HG02642 (cell line): Measurements from ENCODE around the gene PRPH2.
A peak's percentile ranks its signal among the peaks of the same experiment; 100 is the strongest.
"Not testable (repeated sequence)": the region's sequence is repeated elsewhere in the genome, so short reads cannot be mapped to it uniquely, and the experiment has no call there.

Source experiments
- ATAC-seq: cut with Tn5 transposase; IDR thresholded peaks from one replicate; pipeline ENCODE4 v1.9.1; 2021; ENCODE audit warnings: mild to moderate bottlenecking; ENCODE audit not compliant: unreplicated experiment, poor library complexity

Gene PRPH2

DNA sequence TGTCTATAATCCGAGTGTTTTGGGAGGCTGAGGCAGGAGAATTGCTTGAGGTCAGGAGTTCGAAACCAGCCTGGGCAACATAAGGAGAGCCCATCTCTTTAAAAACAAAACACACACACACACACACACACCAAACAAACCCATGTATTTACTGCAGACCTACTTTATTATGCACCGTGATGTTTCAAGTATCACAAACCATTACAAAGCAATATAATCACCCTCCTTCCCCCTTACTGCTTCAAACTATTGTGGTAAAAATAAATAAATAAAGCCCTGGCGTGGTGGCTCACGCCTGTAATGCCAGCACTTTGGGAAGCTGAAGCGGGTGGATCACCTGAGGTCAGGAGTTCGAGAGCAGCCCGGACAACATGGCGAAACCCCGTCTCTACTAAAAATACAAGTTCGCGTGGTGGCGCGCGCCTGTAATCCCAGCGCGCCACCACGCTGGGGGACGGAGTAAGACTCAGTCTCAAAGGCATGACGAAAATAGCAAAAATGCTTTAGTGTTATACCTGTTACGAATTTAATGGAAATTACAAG is 22.0 kb upstream of the PRPH2 start:
- no peak for ATAC-seq

DNA sequence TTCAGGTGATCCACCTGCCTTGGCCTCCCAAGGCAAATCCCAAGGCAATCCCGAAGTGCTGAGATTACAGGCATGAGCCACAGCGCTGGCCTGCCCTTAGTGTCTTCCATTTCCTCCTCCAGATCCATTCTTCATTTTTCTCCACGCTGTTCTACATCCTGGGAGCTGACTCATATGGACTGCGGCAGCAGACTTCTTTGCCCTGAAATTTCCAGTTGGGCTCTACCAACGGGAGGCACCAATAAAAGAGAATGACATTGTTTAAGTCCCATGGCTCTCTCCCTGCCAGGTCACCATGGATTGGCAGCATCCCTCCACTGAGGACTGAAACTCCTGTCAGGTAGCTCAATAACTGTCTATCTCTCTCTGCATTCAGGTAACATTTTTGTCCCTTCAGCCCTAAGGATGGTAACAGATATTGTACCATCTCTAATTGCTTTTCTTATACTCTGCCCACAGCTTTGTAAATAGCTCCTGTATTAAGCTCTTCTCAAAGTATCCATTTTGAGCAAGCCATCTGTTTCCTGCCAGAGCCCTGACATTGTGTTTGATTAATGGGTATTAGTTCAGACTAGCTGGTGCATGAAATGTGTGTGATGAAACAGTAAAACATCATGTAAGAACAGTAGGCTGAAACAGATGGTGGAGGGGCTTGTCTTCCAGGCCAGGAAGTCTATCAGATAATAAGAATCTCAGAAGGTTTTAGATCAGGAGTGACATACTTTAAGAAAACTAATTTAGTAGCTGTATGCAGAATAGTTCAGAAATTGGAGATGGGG is 19.9 kb upstream of the PRPH2 start:
- no peak for ATAC-seq

DNA sequence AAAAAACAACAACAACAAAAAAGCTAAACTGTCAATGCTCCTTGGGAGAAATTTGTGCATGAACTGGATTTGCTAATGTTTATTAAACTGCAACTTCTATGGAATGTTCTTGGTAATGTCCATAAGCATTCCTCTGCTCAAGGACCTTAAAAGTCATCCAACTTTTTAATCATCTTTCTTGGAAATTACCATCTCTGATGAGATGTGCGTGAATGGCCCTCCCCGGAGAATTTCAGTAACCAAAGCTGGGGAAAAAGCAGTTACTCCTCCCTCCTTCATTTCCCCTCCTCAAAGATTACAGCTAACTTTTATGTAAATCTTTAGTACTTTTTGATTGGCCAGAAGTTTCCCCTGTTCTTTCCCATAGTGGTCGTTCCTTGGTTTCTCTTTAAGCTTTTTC is 18.3 kb upstream of the PRPH2 start:
- no peak for ATAC-seq

DNA sequence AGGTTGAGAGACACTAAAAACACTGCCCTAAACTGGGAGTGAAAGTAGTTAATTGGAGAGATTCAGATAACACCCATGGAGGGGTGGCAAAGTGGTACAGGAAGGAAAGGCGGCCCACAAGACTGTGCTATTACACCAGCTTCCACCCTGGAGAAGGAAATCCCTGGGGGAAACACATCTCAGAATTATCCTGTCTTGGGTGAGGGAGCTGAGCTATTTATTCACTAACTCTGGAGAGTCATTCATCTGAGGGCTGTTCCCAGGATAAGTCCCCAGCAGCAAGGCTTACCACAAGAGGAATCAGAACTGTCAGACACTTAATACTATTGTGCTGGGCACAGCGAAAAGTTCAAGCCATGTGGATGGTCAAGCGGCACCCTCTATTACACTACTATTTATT is 13.6 kb upstream of the PRPH2 start:
- ATAC-seq: no peak

DNA sequence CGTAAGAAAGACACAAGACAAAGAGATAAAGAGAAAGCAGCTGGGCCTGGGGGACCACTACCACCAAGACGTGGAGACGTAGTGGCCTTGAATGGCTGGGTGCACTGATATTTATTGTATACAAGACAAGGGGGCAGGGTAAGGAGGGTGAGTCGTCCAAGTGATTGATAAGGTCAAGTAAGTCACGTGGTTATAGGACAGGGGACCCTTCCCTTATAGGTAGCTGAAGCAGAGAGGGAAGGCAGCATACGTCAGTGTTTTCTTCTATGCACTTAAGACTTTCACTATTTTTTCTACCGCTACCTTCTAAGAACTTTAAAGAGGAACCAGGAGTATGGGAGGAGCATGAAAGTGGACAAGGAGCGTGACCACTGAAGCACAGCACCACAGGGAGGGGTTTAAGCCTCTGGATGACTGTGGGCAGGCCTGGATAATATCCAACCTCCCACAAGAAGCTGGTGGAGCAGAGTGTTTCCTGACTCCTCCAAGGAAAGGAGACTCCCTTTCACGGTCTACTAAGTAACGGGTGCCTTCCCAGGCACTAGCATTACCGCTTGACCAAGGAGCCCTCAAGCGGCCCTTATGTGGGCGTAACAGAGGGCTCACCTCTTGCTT is 11.6 kb upstream of the PRPH2 start:
- not testable (repeated sequence) for ATAC-seq

DNA sequence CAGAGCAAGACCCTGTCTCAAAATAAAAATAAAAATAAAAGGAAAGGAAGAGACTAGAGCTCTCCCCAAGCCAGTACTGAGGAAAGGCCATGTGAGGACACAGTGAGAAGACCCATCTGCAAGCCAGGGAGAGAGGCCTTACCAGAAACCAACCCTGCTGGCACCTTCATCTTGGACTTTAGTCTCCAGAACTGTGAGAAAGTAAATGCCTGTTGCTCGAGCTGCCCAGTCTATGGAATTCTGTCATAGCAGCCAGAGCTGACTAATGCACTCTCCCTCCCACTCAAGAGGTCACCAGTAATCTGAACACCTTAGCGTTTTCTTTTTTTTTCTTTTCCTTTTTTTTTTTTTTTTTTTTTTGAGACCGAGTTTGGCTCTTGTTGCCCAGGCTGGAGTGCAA is 7.3 kb upstream of the PRPH2 start:
- ATAC-seq: no peak

DNA sequence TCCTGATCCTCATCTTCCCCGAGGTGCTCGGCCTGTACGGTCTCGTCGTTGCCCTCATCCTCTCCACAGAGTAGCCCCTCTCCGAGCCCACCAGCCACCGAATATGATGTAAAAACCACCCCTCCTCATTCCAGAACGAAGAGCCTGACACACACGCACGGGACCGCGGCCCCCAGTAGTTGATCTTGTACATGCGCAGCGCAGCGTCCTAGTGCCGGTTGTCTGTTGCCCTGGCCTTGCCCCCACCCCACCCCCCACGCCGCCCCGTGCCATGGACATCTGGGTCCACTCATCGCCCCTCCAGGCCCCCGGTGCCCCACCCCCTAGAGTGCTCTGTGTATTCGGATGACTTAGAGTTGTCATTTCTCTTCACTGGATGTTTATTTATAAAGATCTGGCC is 5.2 kb upstream of the PRPH2 start:
- ATAC-seq: no peak

DNA sequence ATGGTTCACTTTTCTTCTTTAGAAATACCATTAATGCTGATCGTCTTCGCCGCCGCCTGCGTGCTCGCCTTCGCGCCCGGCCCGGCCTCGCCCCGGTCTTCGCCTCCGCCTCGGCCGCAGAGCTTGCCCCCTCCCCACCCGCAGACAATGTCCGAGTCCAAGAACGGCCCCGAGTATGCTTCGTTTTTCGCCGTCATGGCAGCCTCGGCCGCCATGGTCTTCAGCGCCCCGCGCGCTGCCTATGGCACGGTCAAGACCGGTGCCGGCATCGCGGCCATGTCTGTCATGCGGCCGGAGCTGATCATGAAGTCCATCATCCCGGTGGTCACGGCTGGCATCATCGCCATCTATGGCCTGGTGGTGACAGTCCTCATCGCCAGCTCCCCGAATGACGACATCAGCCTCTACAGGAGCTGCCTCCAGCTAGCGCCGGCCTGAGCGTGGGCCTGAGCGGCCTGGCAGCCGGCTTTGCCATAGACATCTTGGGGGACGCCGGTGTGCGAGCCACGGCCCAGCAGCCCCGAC is 4.8 kb upstream of the PRPH2 start:
- no peak for ATAC-seq

DNA sequence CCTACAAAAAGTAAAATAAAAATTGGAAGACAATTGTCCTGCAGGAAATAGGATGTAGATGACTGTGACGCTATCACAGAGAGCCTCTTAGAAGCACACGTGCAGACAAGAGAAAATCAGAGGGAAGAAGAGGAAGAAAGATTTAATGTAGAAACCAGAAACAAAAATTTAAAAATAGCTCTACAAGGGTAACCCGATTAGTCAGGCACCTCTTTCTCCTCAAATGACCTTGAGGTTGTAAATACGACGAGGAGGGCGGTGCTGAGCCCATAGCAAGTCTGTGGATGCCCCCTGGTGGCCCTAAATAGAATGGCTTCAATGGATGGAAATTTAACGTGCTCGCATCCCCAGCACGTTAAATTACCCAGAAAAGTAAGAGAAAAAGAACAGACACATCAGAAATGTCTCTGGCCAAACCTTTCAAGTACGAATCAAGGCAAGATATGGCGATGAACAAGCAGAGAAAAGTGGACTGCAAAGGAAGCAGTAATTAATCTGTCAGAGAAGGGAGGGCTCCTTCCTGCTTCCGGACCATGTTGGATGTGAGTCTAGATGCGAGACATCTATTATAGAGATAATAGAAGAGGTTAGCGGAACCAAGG is 4.2 kb upstream of the PRPH2 start:
- ATAC-seq: peak; percentile 87

DNA sequence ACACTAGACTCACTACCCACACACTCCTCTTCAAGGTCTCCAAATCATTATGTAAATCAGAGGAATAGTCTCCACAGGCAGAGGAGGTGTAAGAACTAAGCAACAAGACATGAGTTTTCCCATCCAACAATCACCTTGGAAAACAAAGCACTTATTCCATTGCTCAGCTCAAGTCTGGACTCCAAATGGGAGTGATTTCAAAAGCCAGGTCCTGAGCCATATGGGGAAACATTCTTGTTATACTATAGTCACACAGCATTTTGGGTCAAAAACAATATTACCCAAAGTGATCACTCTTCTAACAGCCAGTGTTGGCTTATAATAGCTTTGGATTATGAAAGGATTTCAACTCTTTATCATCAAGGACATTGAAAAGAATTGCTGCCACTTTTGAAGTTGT is 3.6 kb upstream of the PRPH2 start:
- no peak for ATAC-seq

DNA sequence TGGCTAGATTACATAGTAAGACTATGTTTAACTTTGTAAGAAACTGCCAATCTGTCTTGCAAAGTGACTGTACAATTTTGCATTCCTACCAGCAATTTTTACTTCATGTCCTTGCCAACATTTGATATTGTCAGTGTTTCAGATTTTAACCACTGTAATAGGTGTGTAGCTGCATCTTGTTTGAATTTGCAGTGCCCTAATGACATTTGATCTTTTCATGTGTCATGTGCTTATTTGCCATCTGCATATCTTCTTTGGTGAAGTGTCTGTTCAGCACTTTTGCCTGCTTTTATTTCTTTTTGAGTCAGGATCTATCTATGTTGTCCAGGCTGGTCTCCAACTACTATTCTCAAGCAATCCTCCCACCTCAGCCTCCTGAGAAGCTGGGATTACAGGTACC is 2.4 kb upstream of the PRPH2 start:
- no peak for ATAC-seq

DNA sequence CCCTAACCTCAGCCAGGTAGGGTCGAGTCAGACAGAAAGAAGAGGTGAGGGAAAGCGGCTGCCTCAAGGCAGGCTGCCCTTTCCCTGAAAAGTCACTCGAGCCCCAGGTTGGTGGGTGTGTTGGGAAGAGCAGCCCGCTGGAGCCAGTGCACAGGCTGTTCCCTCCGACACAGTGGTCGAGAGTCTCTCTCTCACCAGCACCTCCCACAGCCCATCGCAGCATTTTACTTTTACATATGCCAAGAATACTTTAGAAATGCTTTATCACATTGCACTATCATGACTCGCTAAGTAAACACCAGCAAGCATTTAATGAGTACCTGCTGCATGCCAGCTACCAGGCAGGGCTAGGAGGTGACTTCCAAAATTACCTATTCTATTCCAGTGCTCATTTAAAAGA is 1.7 kb downstream of the PRPH2 start:
- ATAC-seq: no peak

DNA sequence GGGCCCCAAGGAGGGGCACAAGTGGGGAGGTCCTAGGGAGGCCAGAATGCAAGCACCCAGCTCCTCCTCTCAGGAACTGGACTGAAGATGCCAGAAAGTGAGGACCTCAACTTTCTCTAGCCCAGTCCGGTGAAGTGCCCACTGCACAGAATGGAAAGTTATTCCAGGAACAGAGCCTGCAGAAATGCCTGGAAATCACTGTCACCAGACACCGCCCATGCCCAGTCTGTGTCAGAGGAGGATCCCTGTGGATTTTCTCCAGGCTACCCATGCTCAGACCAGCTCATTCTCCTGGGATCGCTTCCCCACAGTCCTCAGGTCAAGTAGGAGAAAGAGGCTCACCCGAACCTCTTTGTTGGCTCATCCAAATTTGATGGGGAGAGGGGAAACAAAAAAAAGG is 6.5 kb downstream of the PRPH2 start:
- no peak for ATAC-seq

DNA sequence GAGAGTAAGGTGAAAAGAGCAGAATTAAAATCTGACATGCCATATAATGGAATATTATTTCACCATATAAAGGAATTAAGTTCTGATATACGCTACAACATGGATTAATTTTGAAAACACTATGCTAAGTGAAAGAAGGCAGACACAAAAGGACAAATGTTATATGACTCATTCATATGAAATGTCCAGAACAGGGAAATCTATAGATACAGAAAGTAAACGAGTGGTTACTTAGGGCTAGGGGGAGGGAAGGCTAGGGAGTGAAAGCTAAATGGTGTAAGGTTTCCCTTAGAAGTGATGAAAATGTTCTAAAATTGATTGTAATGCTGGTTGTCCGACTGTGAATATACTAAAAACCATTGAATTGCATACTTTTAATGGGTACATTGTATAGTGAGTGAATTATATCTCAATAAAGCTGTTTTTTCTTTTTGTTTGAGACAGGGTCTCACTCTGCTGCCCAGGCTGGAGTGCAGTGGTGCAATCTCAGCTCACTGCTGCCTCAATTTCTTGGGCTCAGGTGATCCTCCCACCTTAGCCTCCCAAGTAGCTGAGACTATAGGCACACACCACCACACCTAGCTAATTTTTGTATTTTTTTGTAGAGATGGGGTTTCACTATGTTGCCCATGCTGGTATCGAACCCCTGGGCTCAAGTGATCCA is 8.2 kb downstream of the PRPH2 start:
- no peak for ATAC-seq

DNA sequence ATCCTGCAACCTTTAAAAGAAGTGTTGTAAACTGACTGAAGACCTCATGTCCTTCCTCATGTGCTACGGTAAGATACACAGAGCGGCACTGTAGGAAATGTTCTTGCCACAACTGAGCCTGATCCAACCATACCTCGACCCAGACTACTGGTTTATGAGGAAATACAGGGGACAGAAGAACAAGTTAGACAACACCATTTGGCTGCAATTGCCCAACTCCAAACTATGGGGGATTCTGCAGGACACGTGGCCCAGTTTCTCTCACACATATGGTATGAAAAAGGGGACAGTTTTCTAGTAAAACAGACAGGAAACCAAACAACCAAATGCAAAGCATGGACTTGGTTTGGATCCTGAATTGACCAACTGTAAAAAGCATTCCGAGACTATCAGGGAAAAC is 10.5 kb downstream of the PRPH2 start:
- no peak for ATAC-seq

DNA sequence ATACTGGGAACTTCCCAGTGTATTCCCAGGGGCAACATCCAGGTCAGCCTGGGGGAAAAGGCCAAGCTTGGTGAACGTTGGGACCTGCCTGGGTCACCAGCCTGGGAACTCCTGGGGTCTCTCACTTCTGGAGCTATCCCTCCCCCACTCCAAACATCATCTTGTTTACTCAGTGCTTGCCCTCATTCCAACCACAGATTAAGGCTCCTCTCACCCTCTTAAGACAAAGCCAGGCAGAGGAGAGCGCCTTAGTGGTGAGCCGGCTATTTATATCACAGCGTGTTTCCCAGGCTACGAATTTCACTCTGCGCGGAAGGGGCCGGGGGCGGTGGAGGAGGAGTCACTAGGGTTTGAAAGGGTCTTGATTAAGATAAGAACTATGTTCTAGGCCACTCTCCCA is 12.1 kb downstream of the PRPH2 start:
- ATAC-seq: no peak

DNA sequence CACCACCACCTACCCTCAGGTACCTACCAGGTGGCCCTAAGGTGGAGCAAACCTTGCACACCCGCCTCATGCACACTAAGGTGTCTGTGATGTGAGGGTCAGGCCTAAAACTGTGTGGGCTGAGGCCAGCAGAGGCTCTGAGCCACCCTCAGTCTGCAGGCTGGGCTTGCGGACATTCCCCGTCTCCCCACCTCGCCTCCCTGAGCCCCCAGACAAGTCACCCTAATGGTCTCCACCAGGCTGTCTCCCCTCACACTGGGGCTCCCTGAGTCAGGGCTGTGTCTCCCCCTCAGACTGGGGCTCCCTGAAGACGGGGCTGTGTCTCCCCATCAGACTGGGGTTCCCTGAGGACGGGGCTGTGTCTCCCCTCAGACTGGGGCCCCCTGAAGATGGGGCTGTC is 12.5 kb downstream of the PRPH2 start:
- no peak for ATAC-seq

DNA sequence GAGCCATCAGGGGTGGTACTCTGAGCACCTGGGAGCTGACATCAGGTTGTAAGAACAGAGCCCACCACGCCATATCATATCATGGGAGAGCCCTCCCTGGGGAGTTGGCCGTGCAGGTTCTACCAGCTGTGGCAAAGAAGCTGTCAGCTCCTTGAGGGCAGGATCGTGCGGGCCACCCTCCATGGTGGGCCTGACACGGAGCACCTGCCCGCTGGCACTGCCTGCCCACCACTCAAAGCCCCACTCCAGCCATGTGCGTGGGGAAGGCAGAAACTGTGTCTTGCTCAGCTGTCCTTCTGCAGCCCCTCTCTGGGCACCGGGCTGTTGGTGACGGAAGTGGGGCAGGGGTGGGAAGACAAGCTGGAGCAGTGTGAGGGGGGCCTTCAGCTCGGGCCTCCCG is 14.3 kb downstream of the PRPH2 start:
- no peak for ATAC-seq

DNA sequence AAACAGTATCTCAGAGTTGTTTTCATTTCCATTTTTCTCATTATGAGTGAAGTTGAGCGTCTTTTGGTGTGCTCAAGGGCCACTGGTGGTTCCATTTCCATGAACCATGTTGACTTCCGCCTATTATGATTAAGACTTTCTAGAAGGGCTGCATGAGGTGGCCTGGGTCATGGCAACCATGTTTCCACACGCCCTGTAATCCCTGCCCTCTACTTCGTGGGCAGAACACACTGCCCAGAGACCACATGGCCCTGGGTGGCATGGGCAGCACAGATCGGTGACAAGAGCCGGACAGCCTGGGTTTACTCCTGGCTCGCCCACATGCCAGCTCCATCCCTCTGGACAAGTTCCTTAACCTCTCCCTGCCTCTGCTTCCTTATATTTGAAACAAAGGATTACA is 14.8 kb downstream of the PRPH2 start:
- no peak for ATAC-seq

DNA sequence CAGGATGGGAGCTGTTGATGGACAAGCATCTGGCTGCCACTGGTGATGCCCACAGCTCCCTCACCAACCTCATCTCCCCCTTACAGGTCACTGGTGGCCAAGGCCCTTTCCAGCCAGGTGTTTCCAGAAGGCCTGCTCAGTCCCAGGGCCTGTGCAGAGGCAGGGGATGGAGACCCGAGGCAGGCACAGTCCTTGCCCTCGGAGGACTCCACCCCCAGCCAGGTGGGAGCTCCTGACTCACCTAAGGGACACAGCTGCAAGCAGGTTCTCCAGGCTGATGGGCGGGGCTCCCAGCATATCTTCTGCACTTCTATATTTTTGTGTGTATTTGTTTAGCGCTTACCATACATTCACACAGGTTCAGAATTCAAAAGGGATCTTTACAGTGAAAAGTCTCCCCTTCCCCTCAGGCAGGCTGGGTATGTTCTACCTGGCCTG is 17.4 kb downstream of the PRPH2 start:
- ATAC-seq: no peak
